Breast epithelium (tissue), 3 donors: ENCODE measurements around the gene RABAC1.

Experiments
- POLR2A ChIP-seq: fragments of 450-650 bp; IDR thresholded peaks from one replicate; pipeline ENCODE4 v1.6.1; 2016; ENCODE audit warnings: antibody characterized with exemption, mild to moderate bottlenecking, moderate library complexity
- TF ChIP-seq, protein P1 (sequence below), 3 donors: fragments of 450-650 bp; IDR thresholded peaks; one replicate each; pipeline ENCODE4 v1.5.1; 2016 to 2017; ENCODE audit warnings: antibody characterized with exemption in 3 of 3, mild to moderate bottlenecking in 3 of 3, moderate library complexity in 3 of 3

GRCh38 chr19:41995959-41996797 lies 37.1 kb upstream of the RABAC1 start:
- TF ChIP-seq POLR2A, result no peak
- TF ChIP-seq, protein P1, sequence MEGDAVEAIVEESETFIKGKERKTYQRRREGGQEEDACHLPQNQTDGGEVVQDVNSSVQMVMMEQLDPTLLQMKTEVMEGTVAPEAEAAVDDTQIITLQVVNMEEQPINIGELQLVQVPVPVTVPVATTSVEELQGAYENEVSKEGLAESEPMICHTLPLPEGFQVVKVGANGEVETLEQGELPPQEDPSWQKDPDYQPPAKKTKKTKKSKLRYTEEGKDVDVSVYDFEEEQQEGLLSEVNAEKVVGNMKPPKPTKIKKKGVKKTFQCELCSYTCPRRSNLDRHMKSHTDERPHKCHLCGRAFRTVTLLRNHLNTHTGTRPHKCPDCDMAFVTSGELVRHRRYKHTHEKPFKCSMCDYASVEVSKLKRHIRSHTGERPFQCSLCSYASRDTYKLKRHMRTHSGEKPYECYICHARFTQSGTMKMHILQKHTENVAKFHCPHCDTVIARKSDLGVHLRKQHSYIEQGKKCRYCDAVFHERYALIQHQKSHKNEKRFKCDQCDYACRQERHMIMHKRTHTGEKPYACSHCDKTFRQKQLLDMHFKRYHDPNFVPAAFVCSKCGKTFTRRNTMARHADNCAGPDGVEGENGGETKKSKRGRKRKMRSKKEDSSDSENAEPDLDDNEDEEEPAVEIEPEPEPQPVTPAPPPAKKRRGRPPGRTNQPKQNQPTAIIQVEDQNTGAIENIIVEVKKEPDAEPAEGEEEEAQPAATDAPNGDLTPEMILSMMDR (IDR thresholded peaks at IDR 0.05), result no peak
